Smooth muscle cell of the brain vasculature (primary cell): ENCODE data around the gene EXOC4.
"Not testable (repeated sequence)": the region's sequence is repeated elsewhere in the genome, so short reads cannot be mapped to it uniquely, and the experiment has no call there.

Source experiments
- DNase-seq: peaks from one replicate; pipeline ENCODE4 v3.0.0-alpha.2; 2012; ENCODE audit warnings: low read depth, low spot score

EXOC4 gene

DNA sequence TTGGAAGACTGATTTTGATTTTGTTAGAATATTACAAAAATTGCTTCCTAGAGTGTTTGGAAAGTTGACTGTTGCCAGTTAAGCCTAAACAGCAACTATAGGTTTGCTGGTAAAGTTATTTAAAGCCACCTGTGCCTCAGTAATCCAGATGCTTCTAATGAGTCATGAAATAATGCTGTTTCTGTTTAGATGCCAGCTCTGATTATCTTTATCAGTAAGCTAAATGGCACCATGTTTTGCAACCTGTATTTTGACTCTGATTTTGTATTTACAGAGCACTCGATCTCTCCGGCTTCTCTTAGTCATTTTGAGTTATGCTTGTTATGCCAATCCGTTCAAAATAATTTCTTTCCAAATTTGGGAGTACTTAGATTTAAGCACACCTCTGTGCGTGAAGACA, 366.1 kb downstream of the EXOC4 start:
- no peak for DNase-seq

DNA sequence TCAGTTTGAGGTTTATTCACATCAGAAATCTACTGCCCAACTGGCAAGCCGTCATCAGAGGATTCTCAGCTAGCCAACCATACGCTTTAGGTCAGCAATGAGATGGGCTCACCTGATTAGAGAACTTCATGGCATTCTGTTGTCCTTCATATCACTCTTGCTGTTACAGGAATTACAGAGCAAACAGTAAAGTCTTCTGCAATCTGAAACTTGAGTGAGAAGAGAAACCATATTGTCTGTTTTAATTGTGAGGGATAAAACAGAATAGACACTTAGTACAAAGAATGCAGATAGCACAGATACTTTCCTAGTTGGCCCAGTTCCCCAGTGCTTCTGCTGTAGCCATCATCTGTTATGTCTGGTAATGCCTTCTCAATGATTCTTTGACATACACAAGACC, 366.6 kb downstream of the EXOC4 start:
- DNase-seq, result no peak

DNA sequence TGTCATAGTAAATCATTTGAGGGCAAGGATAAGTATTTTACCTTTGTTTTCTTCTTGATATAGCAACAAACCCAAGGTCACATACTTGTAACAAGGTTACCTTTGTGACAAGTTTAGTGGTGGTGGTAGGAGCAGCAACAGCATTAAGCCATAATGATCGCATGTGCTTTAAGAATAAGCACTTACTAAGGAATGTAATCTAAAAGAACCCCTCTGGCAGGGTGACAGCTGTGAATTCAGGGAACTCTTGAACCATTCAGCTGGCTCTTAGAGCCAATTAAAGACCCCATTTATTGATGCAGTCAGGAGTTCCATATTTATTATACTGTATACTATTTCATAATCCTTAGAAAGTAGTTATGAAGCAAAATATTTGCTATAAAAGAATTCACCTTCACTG, 370.8 kb downstream of the EXOC4 start:
- DNase-seq, result no peak

DNA sequence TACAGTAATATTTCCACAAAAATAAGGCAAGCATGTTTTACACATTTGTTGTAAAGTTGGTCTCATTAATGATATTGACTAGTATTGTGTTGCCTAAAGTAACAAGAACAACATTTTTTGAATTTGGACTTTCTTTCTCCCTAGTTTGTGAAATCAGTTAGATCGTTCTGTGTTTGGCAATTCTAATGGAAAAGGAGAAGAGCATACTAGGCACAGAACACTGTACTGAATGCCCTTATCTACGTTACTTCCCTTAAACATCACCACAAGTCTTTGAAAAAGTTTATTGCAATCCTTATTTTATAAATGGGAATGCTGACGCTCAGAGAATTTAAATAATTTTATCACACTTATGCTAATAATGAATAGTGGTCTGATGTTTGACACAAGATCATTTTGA, 372.2 kb downstream of the EXOC4 start:
- DNase-seq, result no peak

DNA sequence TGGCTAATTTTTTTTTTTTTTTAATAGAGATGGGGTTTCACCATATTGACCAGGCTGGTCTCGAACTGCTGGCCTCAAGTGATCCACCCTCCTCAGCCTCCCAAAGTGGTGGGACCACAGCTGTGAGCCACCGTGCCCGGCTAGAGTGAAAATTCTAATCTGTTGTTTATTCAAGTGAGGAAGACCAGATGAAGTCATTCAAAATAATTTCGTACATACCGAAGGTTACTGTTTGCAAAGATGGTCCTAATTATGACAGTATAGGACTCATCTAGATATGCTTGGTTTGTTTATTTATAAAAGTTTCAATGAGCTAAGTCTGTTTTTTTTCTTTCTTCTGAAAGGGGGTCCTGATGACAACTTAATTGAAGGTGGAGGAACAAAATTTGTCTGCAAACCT, 376.8 kb downstream of the EXOC4 start:
- DNase-seq, result no peak

DNA sequence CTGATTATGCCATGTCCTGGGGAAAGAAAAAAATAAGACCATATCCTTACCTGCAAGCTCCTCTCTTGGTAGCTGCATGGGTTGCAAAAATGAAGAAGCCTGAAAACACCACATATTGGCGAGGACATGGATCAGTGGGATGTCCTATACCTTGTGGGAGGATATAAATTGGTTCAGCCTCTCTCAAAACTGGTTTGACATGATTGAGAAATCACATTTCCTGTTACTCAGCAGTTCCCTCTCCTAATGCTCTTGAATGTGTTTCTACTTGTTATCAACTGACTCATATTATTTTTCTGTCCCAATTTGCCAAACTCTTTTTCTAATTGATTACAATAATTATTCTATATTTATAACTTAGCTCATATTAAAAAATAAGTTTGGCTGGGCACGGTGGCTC, 380.2 kb downstream of the EXOC4 start:
- DNase-seq, result no peak

DNA sequence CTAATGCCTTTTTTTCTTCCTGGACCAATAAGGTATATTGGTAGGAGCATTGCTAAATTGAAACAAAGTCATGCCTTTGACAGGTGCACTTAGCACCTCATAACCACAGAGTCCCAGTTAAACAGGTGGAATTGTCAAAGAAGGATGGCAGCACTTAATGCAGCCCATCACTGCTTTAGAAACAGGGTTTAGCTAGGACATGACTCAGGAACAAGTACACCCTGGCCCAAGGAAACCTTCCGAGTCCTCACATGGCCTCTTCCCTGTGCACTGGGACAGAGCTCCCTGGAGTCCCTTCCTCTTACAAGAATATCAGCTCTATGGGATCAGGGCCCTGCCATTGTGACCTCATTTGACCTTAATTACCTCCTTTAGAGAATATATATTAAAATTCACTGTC, 382.7 kb downstream of the EXOC4 start:
- no peak for DNase-seq

DNA sequence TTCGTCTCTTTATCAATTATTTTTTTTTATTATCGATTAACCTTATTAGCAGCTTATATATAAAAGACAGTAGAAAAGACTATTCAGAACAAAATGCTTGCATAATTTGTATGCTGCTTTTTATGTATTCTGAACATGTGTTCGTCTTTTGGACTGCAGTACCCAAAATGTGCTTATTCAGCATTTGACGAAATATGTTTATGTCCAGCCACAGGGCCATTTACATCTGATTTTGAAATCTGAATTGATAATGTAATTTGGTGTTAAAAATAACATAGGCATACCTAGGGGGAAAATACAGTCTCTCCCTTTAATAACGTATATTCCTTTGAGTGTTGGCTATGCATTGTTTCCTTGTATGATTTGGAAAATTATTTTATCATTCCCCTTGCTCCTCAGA, 386.0 kb downstream of the EXOC4 start:
- DNase-seq, result no peak

DNA sequence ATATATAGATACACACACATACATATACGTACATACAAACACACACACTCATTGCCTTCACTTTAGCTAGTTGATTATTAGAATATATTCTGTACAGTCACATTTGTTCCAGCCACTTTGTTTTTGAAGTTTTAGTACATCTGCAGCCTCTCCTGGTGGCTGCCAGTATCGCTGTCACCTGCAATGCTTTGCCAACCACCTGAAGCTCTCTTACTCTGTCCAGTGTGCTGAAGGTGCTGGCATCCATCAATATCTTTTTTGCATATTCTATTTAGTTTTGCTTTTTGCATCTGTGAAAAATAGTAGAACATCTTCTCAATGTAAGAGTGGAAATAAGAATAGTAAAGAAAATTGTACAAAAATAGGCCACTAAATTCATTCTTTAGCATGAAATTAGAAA, 388.6 kb downstream of the EXOC4 start:
- DNase-seq, result no peak

DNA sequence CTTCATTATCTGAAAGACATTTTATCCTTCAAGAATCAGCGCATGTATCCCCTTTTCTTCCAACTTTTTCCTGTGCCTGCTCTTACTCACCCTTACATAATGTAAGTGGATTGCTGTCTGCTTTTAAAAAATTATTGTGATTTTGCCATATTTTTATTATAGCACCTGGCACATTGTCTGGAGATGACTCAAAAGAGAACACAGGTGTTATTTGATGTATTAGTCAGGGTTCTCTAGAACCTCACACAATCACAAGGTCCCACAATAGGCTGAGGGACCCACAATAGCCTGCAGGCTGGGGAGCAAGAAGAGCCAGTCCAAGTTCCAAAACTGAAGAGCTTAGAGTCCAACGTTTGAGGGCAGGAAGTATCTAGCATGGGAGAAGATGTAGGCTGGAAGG, 390.0 kb downstream of the EXOC4 start:
- no peak for DNase-seq

DNA sequence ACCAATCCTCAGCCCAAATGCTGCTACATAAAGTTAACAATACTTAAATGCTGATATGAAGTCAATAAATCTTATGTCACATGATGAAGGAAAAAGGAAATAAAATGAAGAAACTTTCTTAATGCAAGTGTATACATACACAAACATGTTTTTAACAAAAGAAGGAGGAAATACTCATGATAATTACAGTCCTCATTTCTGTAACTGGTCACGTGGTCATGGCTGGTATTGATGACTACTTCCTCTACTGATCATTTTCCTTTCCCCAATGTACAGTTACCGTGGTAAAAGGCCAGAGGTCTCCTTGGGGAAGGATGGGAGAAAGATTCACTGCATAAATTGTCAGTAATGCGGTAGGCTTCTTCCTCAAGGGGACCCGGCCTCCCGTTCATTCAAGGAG, 390.8 kb downstream of the EXOC4 start:
- DNase-seq, result not testable (repeated sequence)

DNA sequence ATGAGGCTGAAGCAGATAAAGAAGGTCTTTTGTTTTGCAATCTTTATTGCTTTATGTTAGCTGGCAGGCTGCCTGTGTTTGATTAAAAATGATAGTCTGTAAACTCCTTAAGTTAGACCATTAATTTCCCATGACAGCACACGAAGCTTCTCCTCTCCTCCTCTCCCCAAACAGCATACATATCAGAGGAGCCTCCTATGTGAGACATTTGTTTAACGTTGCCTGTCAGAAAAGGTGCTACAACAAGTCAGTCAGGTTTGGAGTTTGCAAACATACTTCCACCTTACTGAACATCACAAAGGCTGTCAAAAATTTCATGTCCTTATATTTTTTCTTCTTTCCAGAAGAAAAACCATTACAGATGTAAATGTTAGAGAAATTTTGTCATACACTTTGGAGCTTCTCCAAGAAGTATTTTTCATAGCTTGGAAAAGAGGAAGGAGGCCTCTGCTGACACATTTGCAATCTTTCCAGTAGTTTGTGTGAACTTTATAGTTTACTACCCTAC, 393.1 kb downstream of the EXOC4 start:
- no peak for DNase-seq

DNA sequence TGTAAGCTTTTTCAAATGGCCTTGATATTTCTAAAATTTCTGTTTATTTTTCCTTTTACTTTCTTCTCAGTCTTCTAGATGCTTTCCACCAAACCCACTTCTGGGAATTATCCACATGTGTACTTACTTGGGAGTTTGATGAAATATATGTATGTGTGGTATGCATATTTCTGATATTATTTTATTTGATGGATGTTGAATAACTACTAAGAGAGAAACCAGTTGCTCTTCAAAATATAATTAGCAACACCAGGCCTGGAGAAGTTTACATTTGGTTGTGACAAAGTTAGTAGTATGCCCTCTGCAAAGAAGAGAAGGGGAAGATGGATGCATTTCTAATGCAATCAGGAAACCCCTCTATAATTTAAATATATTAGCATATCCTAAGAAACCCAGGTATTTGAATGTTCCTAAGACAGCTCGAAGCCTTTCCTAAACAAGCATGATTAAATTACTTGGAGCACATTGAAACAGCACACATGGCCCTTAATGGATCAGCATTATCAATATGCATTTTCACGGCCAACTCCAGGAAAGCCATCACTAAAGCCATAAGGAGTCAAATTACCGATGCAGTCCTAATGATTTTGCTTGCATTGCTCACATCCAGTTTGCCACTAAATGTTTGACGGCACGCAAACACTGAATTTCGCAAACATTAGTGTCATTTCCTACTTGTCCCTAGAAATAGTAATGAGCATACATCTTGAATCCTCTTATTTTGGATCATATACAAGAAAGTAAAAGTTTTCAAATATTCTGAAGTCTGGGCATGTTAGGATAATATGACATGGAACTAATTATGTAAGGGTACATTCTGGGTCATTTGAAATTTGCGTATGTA, 393.8 kb downstream of the EXOC4 start:
- no peak for DNase-seq

DNA sequence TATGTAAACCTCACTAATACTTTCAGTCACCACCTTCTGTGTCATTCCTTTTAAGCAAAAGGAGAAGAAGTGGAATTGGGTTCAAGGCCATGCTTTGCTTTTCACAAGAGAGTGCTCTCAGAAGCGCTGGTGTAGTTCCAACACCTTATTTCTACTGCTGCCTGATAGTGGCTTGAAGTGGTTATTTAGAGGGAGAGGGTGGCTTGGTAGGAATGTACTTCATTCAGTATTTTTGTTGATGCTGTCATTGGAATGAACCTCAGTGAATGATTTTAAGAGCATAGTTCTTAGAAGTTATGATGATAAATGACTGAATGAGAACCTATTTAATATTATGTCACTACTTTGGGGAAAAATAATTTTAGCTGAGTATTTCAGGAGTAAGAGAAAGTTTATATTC, 396.7 kb downstream of the EXOC4 start:
- DNase-seq, result no peak

DNA sequence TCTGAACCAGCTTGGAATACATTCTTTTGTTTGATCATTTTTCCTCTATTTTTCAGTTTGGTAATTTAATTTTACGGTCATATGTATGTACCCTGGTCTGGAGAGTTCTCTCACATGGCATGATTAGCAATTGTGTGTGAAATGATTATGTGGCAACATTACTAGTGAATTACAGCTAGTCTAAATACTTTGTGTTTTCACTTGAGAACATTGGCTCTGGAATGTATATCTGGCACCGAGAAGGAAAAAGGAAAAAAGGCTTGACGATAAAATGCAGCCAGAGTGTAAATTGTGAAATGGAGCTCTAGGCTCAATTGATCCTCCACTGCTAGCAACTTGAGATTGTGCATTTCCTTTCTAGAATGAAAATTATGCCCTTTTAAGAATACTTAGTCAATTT, 397.2 kb downstream of the EXOC4 start:
- DNase-seq, result no peak

DNA sequence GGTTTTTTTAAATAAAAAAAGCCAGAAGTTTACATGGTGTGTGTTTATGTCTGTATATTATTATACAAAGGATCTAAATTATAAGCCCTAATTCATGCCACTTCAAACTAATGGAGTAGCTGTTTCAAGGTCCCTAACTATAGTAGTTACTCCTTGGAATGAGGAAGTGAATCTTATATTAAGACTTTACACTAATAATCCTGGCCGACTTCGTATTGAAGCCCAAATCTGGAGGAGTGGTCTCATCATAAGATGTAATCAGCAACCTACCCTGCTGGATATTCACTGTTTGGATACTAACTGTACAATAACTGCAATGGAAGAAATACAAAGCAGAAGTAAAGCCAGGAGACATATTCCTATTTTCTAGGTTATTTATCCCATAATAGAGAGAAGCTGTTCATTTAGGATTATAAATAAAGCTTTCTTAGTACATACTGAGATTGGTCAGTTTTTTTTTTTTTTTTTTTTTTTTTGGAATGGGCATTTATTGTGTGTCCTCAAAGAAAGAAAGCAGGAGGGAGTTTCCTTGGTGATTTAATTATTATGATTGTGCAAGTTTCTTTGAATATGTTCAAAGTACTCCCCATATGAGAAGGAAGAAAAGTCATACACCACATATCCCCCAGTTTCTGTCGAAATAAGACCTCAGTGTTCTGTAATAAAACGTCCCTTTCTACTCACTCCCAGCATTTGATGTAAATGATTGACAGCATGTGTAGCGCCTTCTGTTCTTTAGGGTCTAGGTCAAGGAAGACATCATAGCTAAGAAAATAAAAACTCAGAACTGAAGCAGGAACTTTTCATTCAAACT, 397.8 kb downstream of the EXOC4 start:
- DNase-seq, result no peak

DNA sequence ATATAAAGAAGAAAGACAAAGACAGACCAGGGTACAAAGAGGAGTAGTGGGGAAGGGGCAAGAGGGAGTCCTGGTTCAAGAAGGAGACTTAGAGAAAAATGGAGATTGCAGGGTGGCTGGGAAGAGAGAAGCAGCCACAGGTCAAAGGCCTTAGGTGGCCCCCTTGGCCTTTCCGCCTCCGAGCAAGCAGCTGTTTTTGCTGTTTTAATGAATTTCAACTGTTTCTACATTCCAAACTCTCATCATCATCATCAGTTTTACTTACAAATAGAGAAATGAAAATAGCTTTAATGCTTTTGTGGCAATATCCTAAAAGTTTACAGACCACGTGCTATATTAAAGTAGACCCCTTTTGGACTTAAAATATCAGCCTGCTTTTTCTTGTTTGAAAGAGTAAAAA, 399.7 kb downstream of the EXOC4 start:
- DNase-seq, result no peak

DNA sequence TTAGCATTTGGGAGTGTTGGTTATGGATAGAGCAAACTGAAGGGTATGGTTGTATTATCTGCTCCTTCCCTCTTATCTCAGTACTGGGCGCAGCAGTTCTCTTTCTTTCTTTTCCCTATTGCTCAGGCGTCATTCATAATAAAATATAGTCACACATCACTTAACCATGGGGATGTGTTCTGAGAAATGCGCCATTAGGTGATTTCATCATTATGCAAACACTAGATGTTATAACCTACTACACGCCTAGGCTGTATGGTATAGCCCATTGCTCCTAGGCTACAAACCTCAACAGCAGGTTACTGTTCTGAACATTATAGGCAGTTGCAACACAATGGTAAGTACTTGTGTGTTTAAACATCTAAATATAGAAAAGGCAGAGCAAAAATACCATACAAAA, 401.7 kb downstream of the EXOC4 start:
- no peak for DNase-seq

DNA sequence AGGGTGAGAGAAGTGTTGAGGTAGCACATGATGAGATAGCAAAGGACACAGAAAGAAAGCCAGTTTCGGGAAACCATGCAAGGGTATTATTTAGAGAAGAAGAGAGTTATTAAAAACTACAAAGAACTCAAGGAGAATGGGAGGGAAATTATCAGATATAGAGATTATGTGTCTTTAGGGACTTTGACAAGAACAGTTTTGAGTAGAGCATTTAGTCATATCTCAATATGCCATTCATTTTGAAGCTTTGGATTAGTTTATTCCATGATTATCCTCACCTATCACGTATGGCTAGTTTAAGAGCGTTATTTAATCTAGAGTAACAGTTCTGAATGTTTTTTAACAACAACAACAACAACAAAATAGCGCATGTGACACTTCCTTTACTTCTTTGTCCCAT, 409.4 kb downstream of the EXOC4 start:
- DNase-seq, result no peak

DNA sequence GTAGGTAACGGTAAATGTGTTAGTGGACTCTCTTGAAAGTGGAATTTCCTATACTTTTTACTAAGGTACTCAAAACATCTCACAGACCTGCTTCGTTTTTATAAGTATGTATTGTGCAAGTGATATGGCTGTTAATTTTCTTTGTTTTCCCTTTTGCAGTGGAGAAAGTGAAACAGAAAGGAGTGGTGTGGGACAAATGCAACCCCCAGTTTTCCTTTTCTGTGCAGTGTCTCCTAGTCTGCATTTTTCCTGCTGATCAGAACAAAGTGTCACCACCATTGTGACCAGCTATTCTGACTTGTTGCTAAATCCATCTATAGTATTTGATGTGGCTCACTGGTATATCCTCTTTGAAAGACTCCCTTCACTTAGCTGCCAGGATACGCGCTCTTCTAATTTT, 410.0 kb downstream of the EXOC4 start:
- no peak for DNase-seq

DNA sequence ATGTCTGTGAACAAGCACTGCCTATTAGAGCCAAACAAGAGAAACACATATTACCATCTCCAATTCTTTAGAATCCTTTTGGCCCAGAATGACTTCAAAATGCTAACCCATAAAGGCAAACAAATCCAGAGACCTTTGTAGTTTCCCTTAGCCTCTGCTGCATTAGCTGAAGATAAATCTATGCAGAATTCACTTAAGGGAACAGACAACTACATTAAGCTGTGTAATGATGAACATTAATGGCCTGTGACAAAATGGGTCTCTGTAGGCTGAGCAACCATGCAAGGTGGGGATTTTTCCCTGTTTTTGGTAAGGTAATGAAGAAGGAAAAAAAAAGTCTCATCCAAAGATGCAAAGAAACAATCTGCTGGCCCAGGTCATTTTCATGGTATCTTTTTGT, 411.6 kb downstream of the EXOC4 start:
- DNase-seq, result no peak

DNA sequence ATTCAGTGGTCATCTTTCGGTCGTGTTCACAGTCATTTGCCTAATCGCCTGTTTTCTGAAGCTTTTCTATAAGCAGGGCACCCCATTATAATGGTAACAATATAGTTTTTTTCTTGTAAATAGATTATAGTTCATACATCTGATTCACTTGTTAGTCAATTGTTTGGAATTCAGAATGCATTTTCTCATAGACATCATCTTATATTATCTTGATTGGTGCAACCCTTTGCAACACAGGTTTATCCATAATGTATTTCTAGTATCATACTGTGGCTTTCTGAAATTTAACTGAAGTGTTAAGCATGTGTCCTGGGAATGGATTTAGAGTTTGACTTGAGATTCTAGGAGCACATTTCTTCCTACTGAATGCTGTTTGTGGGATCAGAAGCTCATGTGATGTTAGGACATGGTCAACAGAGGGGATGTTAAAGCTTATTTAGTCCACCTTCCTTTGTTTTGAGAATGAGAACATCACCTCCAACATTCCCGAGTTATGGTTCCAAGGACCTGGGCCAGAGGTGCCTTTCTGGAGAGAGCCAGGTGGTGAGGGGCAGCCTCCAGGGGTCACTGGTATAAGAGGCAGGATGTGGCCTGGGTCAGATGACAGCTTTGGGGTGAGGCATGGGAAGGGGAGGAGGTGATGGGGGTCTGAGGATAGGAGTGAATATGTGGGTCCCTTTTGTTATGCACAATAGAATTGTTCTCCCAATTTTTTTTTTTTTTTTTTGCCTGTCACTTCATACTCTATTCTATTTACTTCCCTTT, 415.6 kb downstream of the EXOC4 start:
- DNase-seq, result no peak
